Gastrocnemius medialis (tissue), 4 donors: ENCODE measurements around the gene MED13L.

Source experiments
- CTCF ChIP-seq, 5 experiments: fragments of 450-650 bp in 3 of 5; fragments of 200-600 bp in 2 of 5; sonication (generic) in 2 of 5; IDR thresholded peaks in 4 of 5; conservative IDR thresholded peaks in 1 of 5; 1 replicate in 4 of 5; 2 replicates in 1 of 5; pipeline ENCODE4 v1.5.1; 2016 to 2019; ENCODE audit warnings: antibody characterized with exemption in 5 of 5, mild to moderate bottlenecking in 3 of 5, moderate library complexity in 3 of 5
- POLR2A ChIP-seq, 2 donors: fragments of 450-650 bp; IDR thresholded peaks; one replicate each; pipeline ENCODE4 v1.6.1; 2017; ENCODE audit warnings: antibody characterized with exemption in 2 of 2, mild to moderate bottlenecking in 2 of 2, moderate library complexity in 2 of 2

GRCh38 chr12:115968211-115968610 is 309.3 kb downstream of the MED13L start:
- TF ChIP-seq CTCF (IDR thresholded peaks at IDR 0.05 in 4 of 5, conservative IDR thresholded peaks at IDR 0.05 in 1 of 5) (no peak), POLR2A (IDR thresholded peaks at IDR 0.05) (no peak)
